ENCODE measurements around the gene CAMK1D. TPM values are rescaled to one million over a fixed set of nuclear protein-coding genes. Genes with fewer than 3 reads are reported as not detected.

CAMK1D gene
- total RNA-seq, 1 experiment from 2014 or later, result 6.0 TPM

DNA sequence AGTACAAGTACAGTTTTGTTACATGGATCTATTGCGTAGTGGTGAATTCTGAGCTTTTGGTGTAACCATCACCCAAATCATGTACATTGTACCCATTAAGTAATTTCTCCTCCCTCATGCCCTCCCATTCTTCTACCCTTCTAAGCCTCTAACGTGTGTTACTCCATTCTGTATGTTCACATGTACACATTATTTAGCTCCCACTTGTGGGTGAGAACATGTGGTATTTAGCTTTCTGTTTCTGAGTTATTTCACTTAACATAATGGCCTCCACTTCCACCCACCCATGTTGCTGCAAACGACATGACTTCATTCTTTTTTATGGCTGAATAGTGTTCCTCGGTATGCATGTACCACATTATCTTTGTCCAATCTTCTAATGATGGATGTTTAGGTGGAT, 251.3 kb downstream of the CAMK1D start:
- ChIA-PET CTCF (interaction anchor here (0.6 kb wide), 2 partner anchors 153 to 309 kb away, joined by 3 to 5 read pairs; no protein-coding TSS in a partner anchor), POLR2A (ENCODE audit: unreplicated experiment) (interaction anchor here (0.6 kb wide), 1 partner anchor 330 kb away, joined by 6 read pairs; no protein-coding TSS in a partner anchor)
- H3K27ac ChIP-seq, result no peak overlapping the region
- H3F3A ChIP-seq (ENCODE audit: insufficient read depth, low read depth), result peaks cover 19% of the 10 kb centered on the region
- no peak overlapping the region for H3K4me2 ChIP-seq
- BruUV-seq (replicated peaks), result no TSS peak
- H2AFZ ChIP-seq, result no peak overlapping the region
- no peaks in the 10 kb centered on the region for H3K9me2 ChIP-seq (ENCODE audit: insufficient read depth)
- H3K9me3 ChIP-seq (ENCODE audit: insufficient read depth, low read depth), result no peaks in the 10 kb centered on the region
- H3K36me3 ChIP-seq (ENCODE audit: low read depth), result no peaks in the 10 kb centered on the region
- intact Hi-C loops (cut with micrococcal nuclease; ENCODE audit: unreplicated experiment), result no loop called here
- no peak for DNase-seq
- H3K79me2 ChIP-seq (ENCODE audit: low read depth), result no peaks in the 10 kb centered on the region
- no peaks in the 10 kb centered on the region for H3K27me3 ChIP-seq (ENCODE audit: insufficient read depth, low read depth)
- peaks cover 25% of the 10 kb centered on the region for H3K4me1 ChIP-seq (replicated peaks; ENCODE audit: insufficient read depth)
- H4K20me1 ChIP-seq (ENCODE audit: insufficient read depth), result no peaks in the 10 kb centered on the region
- TF ChIP-seq EZH2 (IDR thresholded peaks at IDR 0.05; ENCODE audit: low read depth), result no peak
- TF ChIP-seq, protein P1, sequence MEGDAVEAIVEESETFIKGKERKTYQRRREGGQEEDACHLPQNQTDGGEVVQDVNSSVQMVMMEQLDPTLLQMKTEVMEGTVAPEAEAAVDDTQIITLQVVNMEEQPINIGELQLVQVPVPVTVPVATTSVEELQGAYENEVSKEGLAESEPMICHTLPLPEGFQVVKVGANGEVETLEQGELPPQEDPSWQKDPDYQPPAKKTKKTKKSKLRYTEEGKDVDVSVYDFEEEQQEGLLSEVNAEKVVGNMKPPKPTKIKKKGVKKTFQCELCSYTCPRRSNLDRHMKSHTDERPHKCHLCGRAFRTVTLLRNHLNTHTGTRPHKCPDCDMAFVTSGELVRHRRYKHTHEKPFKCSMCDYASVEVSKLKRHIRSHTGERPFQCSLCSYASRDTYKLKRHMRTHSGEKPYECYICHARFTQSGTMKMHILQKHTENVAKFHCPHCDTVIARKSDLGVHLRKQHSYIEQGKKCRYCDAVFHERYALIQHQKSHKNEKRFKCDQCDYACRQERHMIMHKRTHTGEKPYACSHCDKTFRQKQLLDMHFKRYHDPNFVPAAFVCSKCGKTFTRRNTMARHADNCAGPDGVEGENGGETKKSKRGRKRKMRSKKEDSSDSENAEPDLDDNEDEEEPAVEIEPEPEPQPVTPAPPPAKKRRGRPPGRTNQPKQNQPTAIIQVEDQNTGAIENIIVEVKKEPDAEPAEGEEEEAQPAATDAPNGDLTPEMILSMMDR (conservative IDR thresholded peaks at IDR 0.05), result no peak
- H3K4me3 ChIP-seq, result no peak overlapping the region

DNA sequence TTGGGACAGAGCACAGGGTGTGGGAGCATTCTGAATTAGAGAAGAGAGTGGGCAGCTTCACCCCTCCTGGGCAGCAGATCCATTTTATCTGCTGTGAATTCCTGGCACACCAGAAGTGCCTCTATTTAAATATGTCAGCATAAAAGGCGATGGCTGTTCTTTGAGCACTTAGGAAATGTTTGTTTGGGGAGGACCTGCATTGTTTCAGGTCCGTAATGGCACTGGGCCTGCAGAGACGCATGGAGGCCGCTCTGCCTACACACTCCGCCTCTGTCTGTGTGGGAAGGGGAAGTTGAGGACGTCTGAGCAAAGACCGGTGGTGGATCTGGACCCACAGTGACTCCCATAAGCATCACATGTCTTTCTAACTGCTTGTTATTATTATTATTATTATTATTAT, 253.2 kb downstream of the CAMK1D start:
- Histone ChIP-seq H3K9me3 (ENCODE audit: insufficient read depth, low read depth) (no peaks in the 10 kb centered on the region), H3K4me3 (no peak overlapping the region), H3F3A (ENCODE audit: insufficient read depth, low read depth) (peaks cover 19% of the 10 kb centered on the region), H3K79me2 (ENCODE audit: low read depth) (no peaks in the 10 kb centered on the region), H3K4me1 (replicated peaks; ENCODE audit: insufficient read depth) (peaks cover 35% of the 10 kb centered on the region), H3K27me3 (ENCODE audit: insufficient read depth, low read depth) (no peaks in the 10 kb centered on the region), H3K9me2 (ENCODE audit: insufficient read depth) (no peaks in the 10 kb centered on the region), H3K36me3 (ENCODE audit: low read depth) (no peaks in the 10 kb centered on the region), H2AFZ (no peak overlapping the region), H4K20me1 (ENCODE audit: insufficient read depth) (no peaks in the 10 kb centered on the region), H3K27ac (no peak overlapping the region), H3K4me2 (no peak overlapping the region)
- ChIA-PET POLR2A (ENCODE audit: unreplicated experiment) (interaction anchor here (0.6 kb wide), 1 partner anchor 13 kb away, joined by 3 read pairs; no protein-coding TSS in a partner anchor), CTCF (no interaction called here)
- BruUV-seq (replicated peaks), result no TSS peak
- DNase-seq, result no peak
- no peak for TF ChIP-seq EZH2 (IDR thresholded peaks at IDR 0.05; ENCODE audit: low read depth)
- TF ChIP-seq, protein P1 (conservative IDR thresholded peaks at IDR 0.05), result no peak
- intact Hi-C loops (cut with micrococcal nuclease; ENCODE audit: unreplicated experiment), result no loop called here

DNA sequence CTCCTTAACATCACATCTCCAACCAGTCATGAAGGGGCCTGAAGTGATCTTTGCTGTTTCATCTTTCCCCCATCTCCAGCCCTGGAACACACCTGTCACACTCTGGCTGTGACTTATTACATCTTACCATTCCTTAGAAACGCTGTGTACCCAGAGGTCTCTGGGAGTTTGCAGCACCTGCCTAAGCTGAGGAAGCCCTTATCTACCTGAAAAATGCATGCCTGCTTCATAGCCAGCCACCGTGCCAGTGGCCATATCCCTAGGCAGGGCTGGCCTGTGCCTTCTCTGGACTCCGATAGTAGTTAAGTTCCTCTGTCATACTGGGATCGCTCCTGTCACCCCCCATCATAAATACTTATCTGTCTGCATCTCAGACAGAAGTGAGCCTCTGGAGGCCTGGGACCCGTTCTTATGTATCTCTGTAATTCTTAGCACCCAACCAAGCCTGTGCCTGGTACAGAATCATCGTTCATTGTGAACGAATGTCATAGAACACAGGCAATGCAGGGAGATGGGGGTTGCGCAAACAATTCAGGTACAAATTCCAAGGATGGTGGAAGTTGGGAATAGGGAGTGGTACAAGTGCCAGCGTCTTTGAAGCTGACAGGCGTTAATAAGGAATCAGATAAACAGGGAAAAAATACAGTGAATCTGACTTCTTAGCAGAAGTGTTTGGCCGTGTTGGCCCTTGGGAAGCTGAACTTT, 254.6 kb downstream of the CAMK1D start:
- Histone ChIP-seq H3K79me2 (ENCODE audit: low read depth) (no peaks in the 10 kb centered on the region), H4K20me1 (ENCODE audit: insufficient read depth) (no peaks in the 10 kb centered on the region), H2AFZ (no peak overlapping the region), H3K4me2 (peak overlapping the region; percentile 21), H3K9me3 (ENCODE audit: insufficient read depth, low read depth) (no peaks in the 10 kb centered on the region), H3K4me3 (no peak overlapping the region), H3K27me3 (ENCODE audit: insufficient read depth, low read depth) (no peaks in the 10 kb centered on the region), H3K27ac (peak overlapping the region; percentile 39), H3K9me2 (ENCODE audit: insufficient read depth) (no peaks in the 10 kb centered on the region), H3F3A (ENCODE audit: insufficient read depth, low read depth) (peaks cover 19% of the 10 kb centered on the region), H3K36me3 (ENCODE audit: low read depth) (no peaks in the 10 kb centered on the region), H3K4me1 (replicated peaks; ENCODE audit: insufficient read depth) (peaks cover 35% of the 10 kb centered on the region)
- no peak for DNase-seq
- POLR2A ChIA-PET (ENCODE audit: unreplicated experiment), result interaction anchor here (0.7 kb wide), 1 partner anchor 8 kb away, joined by 4 read pairs; no protein-coding TSS in a partner anchor
- TF ChIP-seq, protein P1 (conservative IDR thresholded peaks at IDR 0.05), result no peak
- no peak for TF ChIP-seq EZH2 (IDR thresholded peaks at IDR 0.05; ENCODE audit: low read depth)
- BruUV-seq (replicated peaks), result no TSS peak
- intact Hi-C loops (cut with micrococcal nuclease; ENCODE audit: unreplicated experiment), result no loop called here
- CTCF ChIA-PET, result no interaction called here

Measured in PC-9 (cell line).